Measurements from ENCODE around the gene LIN9.

LIN9 gene

DNA sequence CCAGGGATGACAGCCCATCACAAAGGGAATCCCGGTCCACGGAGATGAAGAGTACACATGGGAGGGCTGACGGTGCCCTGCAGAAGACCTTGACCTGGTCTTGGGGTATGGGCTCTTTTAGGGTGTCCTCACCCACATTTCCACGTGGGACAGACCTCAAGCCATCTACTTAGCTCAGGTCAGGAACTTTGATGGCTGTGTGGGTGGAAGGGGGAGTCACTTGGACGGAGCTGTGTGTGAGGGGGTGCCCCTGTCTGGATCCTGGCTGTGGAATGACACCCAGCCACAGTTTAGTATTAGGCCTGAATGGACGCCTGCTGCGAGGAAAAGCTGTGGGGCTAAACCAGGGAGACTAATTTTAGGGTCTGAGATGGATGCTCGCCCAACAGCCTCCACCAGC lies 96.4 kb downstream of the LIN9 start:
- H3K4me3 ChIP-seq (ENCODE audit: severe bottlenecking) = no peak overlapping the region
- H3K36me3 ChIP-seq (ENCODE audit: low read depth) = no peaks in the 10 kb centered on the region
- no peaks in the 10 kb centered on the region for H3K27me3 ChIP-seq (ENCODE audit: insufficient read depth, poor library complexity, severe bottlenecking)
- TF ChIP-seq, protein P1, sequence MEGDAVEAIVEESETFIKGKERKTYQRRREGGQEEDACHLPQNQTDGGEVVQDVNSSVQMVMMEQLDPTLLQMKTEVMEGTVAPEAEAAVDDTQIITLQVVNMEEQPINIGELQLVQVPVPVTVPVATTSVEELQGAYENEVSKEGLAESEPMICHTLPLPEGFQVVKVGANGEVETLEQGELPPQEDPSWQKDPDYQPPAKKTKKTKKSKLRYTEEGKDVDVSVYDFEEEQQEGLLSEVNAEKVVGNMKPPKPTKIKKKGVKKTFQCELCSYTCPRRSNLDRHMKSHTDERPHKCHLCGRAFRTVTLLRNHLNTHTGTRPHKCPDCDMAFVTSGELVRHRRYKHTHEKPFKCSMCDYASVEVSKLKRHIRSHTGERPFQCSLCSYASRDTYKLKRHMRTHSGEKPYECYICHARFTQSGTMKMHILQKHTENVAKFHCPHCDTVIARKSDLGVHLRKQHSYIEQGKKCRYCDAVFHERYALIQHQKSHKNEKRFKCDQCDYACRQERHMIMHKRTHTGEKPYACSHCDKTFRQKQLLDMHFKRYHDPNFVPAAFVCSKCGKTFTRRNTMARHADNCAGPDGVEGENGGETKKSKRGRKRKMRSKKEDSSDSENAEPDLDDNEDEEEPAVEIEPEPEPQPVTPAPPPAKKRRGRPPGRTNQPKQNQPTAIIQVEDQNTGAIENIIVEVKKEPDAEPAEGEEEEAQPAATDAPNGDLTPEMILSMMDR (IDR thresholded peaks at IDR 0.05; ENCODE audit: poor library complexity, severe bottlenecking) = no peak
- DNase-seq (ENCODE audit: low spot score) = no peak
- H3K9me3 ChIP-seq (ENCODE audit: severe bottlenecking) = no peaks in the 10 kb centered on the region
- ATAC-seq (ENCODE audit: low read depth) = no peak
- H3K4me1 ChIP-seq (ENCODE audit: insufficient read depth, poor library complexity, severe bottlenecking) = no peaks in the 10 kb centered on the region
- no peak overlapping the region for H3K27ac ChIP-seq (ENCODE audit: poor library complexity, severe bottlenecking)

DNA sequence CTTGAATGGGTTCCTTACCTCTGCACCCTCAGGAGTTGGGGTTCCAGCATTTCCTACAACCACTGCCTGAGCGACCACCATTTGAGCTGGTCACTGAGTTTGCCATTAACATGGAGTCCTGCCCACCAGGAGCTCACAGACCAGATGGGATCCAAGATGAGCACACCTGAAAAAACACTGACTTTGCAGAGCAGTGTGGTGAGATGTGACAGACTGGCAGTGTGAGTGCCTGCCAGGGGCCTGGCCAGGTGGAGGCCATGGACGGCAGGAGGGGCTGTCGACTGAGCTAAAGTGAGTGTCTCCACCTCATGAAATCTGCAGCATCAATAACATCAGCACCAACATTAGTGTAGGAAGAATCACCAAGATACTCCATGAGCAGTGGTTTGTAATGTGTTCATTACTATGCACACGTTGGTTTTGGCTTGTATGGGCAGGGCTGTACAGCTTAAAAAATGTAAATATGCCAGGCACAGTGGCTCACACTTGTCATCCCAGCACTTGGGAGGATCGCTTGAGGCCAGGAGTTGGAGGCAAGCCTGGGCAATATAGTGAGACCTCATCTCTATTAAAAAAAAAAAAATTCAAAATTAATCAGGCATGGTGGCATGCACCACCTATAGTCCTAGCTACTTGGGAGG lies 97.7 kb downstream of the LIN9 start:
- Histone ChIP-seq H3K27ac (ENCODE audit: poor library complexity, severe bottlenecking) (no peak overlapping the region), H3K4me3 (ENCODE audit: severe bottlenecking) (no peak overlapping the region), H3K27me3 (ENCODE audit: insufficient read depth, poor library complexity, severe bottlenecking) (no peaks in the 10 kb centered on the region), H3K4me1 (ENCODE audit: insufficient read depth, poor library complexity, severe bottlenecking) (no peaks in the 10 kb centered on the region), H3K36me3 (ENCODE audit: low read depth) (no peaks in the 10 kb centered on the region), H3K9me3 (ENCODE audit: severe bottlenecking) (no peaks in the 10 kb centered on the region)
- DNase-seq (ENCODE audit: low spot score) (no peak), ATAC-seq (ENCODE audit: low read depth) (no peak)
- TF ChIP-seq, protein P1 (IDR thresholded peaks at IDR 0.05; ENCODE audit: poor library complexity, severe bottlenecking) = no peak

DNA sequence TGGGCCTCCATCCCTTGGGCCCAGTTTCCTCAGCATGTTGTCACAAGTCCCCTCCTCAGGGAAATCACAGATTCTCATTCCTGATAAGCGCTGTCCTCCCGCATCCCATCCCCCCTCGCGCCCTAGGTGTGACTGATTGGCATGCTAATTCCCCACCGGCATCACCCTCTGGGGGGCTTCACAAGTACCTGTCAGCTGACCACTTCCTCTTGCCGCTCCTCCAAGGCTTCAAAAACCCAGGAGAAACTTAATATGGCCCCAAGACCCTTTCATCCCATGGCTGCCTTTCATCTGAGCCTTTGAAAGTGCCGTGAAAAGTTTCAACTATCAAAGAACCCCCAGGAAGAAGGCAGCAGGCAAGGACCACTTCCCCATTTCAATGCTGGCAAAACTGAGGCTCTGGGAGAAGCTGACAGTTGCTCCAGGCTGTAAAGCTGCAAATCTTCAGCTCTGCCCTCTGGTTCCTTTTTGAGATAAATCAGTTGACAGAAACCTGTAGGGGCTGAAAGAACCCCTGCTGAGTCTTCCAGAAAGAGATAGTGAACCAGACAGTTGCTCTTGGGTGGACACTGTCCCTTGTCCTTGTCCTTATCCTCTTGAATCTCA lies 98.3 kb downstream of the LIN9 start:
- Histone ChIP-seq H3K4me3 (ENCODE audit: severe bottlenecking) (no peak overlapping the region), H3K27ac (ENCODE audit: poor library complexity, severe bottlenecking) (no peak overlapping the region), H3K9me3 (ENCODE audit: severe bottlenecking) (no peaks in the 10 kb centered on the region), H3K4me1 (ENCODE audit: insufficient read depth, poor library complexity, severe bottlenecking) (no peaks in the 10 kb centered on the region), H3K27me3 (ENCODE audit: insufficient read depth, poor library complexity, severe bottlenecking) (no peaks in the 10 kb centered on the region), H3K36me3 (ENCODE audit: low read depth) (no peaks in the 10 kb centered on the region)
- no peak for DNase-seq (ENCODE audit: low spot score)
- TF ChIP-seq, protein P1 (IDR thresholded peaks at IDR 0.05; ENCODE audit: poor library complexity, severe bottlenecking) = no peak
- no peak for ATAC-seq (ENCODE audit: low read depth)

DNA sequence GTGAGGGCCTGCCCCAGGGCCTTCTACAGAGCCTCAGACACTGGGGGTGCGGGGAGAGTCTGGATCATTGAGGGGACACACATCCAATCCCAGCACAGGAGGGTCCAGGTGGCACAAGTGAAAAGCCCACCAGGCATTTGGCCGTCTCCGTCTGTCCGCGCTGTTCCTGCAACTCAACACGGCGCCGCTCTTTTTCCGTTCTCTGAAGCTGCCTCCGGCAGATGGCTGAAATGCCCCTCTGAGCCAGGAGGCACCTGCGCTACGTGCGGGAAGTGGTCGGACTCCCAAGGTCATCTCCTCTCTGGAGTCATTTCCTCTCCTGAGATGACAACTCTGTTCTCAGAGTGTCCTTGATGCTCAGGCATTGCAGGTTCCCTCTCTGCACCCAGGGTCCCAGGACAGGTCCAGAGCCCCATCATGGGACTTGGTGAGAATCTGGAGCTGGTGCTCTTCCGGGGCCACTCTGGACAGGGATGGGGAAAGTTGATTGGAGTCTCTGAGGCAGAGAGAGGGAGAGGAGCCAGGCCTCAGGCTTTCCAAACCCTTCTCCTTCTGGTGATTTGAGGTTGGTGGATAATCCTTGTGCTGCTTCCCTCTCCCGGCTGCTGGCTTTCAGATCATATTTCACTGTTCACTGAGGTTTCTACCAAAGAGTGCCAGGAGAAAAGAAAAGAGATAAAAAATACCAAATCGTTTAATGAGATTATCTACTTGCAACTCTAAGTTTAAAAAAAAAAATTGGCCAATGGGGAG lies 99.5 kb downstream of the LIN9 start:
- Histone ChIP-seq H3K4me1 (ENCODE audit: insufficient read depth, poor library complexity, severe bottlenecking) (no peaks in the 10 kb centered on the region), H3K36me3 (ENCODE audit: low read depth) (no peaks in the 10 kb centered on the region), H3K9me3 (ENCODE audit: severe bottlenecking) (no peaks in the 10 kb centered on the region), H3K27ac (ENCODE audit: poor library complexity, severe bottlenecking) (no peak overlapping the region), H3K4me3 (ENCODE audit: severe bottlenecking) (no peak overlapping the region), H3K27me3 (ENCODE audit: insufficient read depth, poor library complexity, severe bottlenecking) (no peaks in the 10 kb centered on the region)
- no peak for DNase-seq (ENCODE audit: low spot score)
- TF ChIP-seq, protein P1 (IDR thresholded peaks at IDR 0.05; ENCODE audit: poor library complexity, severe bottlenecking) = no peak
- no peak for ATAC-seq (ENCODE audit: low read depth)

Measured in RWPE2 (cell line).